Activated CD4-positive, alpha-beta T cell treated with anti-CD3 and anti-CD28 coated beads, Interleukin-2, amount 10 ng/mL, durations not matched to agents 7 days and 5 days (primary cell): ENCODE measurements around the gene TMEM247. TPM values are rescaled to one million over a fixed set of nuclear protein-coding genes. Genes with fewer than 3 reads are reported as not detected.
"Not testable (repeated sequence)": the region's sequence is repeated elsewhere in the genome, so short reads cannot be mapped to it uniquely, and the experiment has no call there.

Experiments
- CTCF ChIA-PET: fragments of 350-600 bp; sonication (Branson Sonifier 250); formaldehyde crosslinking; loops from one replicate; lab custom pipeline; 2021; ENCODE audit warnings: antibody characterized with exemption; lab: Charles Lee
- POLR2A ChIA-PET: fragments of 350-600 bp; sonication (Branson Sonifier 250); formaldehyde crosslinking; loops from one replicate; lab custom pipeline; 2021; ENCODE audit warnings: antibody characterized with exemption; lab: Charles Lee
- DNase-seq: peaks from one replicate; pipeline ENCODE4 v3.0.0-alpha.2; 2020
- H3K27ac Mint-ChIP-seq: one replicate; pipeline ENCODE4 v1.8.0; 2021; ENCODE audit warnings: mild to moderate bottlenecking, moderate library complexity, mixed read lengths
- H3K27me3 Mint-ChIP-seq: one replicate; pipeline ENCODE4 v1.8.0; 2021; ENCODE audit warnings: mixed read lengths
- H3K36me3 Mint-ChIP-seq: one replicate; pipeline ENCODE4 v1.8.0; 2021; ENCODE audit warnings: low read depth, mixed read lengths
- H3K4me1 Mint-ChIP-seq: one replicate; pipeline ENCODE4 v1.8.0; 2021; ENCODE audit warnings: mixed read lengths
- H3K4me3 Mint-ChIP-seq: one replicate; pipeline ENCODE4 v1.8.0; 2021; ENCODE audit warnings: mild to moderate bottlenecking, moderate library complexity, mixed read lengths
- H3K9me3 Mint-ChIP-seq: one replicate; pipeline ENCODE4 v1.8.0; 2021; ENCODE audit warnings: mixed read lengths
- total RNA-seq, 2 experiments: library from RNA; stranded (reverse); gene quantifications; one replicate each; pipeline ENCODE4 v1.2.3, GENCODE V29; 2021

TMEM247 gene
- total RNA-seq, 2 experiments from 2014 or later = not detected

GRCh38 chr2:46508312-46508711 is 28.9 kb downstream of the TMEM247 start:
- no peaks in the 10 kb centered on the region for H3K27me3 Mint-ChIP-seq
- ChIA-PET CTCF (interaction anchor here (0.6 to 1.1 kb wide), 2 partner anchors 11 to 519 kb away, joined by 3 read pairs; no protein-coding TSS in a partner anchor), POLR2A (no interaction called here)
- no peaks in the 10 kb centered on the region for H3K36me3 Mint-ChIP-seq
- no peaks in the 10 kb centered on the region for H3K9me3 Mint-ChIP-seq
- H3K4me3 Mint-ChIP-seq = no peak overlapping the region
- peaks cover 8% of the 10 kb centered on the region for H3K4me1 Mint-ChIP-seq
- H3K27ac Mint-ChIP-seq = no peak overlapping the region
- DNase-seq = no peak

DNA sequence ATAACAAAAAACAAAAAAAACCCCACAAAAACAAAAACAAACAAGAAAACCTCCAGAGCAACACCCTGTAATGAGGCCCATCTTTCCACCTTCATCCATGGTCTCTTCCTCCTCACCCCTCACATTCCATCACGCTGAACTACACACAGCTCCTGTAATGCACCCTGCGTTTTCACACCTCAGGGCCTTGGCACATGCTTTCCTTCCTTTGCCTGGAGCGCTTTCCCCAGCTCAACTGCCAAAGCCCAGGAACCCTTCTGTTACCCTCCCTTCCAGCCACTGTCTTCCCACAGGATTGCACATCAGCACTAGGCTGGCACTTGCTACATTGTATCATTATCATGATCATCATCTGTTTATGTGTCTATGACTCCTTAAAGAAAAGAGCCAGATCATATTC is 29.4 kb downstream of the TMEM247 start:
- H3K4me1 Mint-ChIP-seq = peaks cover 8% of the 10 kb centered on the region
- no peaks in the 10 kb centered on the region for H3K9me3 Mint-ChIP-seq
- ChIA-PET CTCF (interaction anchor here (1.1 kb wide), 1 partner anchor 11 kb away, joined by 3 read pairs; no protein-coding TSS in a partner anchor), POLR2A (no interaction called here)
- no peak overlapping the region for H3K27ac Mint-ChIP-seq
- no peaks in the 10 kb centered on the region for H3K36me3 Mint-ChIP-seq
- no peaks in the 10 kb centered on the region for H3K27me3 Mint-ChIP-seq
- DNase-seq = no peak
- no peak overlapping the region for H3K4me3 Mint-ChIP-seq

DNA sequence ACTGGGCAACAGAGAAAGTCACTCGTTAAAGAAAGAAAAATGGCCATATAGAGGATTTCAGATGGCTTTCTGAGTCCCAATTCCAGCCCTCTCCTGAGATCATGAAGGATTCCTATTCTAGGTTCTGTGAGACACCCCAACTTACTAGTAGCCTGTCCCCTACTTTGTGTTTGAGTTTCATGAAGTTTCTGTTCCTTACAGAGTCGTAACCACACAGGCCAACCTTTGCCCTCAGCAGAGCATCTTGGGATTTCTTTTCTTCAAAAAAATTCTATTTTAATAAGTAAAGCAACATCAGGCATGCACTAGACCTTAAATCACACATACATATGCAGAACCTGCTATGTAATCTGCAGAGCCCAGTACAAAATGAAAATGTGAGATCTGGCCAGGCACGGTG is 30.4 kb downstream of the TMEM247 start:
- Mint-ChIP-seq H3K4me3 (no peak overlapping the region), H3K4me1 (peaks cover 8% of the 10 kb centered on the region), H3K9me3 (peaks cover 6% of the 10 kb centered on the region), H3K27me3 (peaks cover 2% of the 10 kb centered on the region), H3K36me3 (peaks cover 4% of the 10 kb centered on the region), H3K27ac (no peak overlapping the region)
- DNase-seq = no peak
- CTCF ChIA-PET = no interaction called here
- POLR2A ChIA-PET = no interaction called here

GRCh38 chr2:46510598-46511177 is 31.3 kb downstream of the TMEM247 start:
- H3K27ac Mint-ChIP-seq = no peak overlapping the region
- CTCF ChIA-PET = interaction anchor here (0.6 to 1.0 kb wide), 3 partner anchors 16 to 1386 kb away, joined by 3 to 6 read pairs (median 3); no protein-coding TSS in a partner anchor

DNA sequence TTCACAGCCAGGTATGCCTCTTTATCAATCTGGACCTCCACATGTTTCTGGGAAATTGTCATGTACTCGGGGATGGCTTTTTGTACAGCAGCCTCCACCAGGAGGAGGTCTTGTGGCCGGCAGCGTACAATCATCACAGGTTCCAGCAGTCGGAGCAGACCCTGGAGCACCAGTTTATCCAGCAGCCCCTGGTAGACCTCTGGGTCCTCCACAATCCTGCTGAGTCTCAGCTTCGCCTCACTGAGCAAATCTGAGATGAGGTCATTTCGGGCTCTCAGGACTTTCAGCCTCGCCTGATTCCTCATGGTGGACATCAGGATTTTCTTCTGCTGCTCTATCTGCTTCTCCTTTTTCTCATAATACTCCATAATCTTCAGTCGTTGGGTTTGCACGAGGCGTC is 32.8 kb downstream of the TMEM247 start:
- Mint-ChIP-seq H3K27ac (no peak overlapping the region), H3K4me1 (peaks cover 7% of the 10 kb centered on the region), H3K4me3 (no peak overlapping the region), H3K9me3 (peaks cover 23% of the 10 kb centered on the region), H3K36me3 (peaks cover 13% of the 10 kb centered on the region), H3K27me3 (peaks cover 2% of the 10 kb centered on the region)
- ChIA-PET CTCF (no interaction called here), POLR2A (no interaction called here)
- no peak for DNase-seq

More at GRCh38 chr2:46510598-46511177, 31.3 kb downstream of the TMEM247 start:
- Mint-ChIP-seq H3K4me1 (peaks cover 8% of the 10 kb centered on the region), H3K36me3 (peaks cover 8% of the 10 kb centered on the region), H3K4me3 (no peak overlapping the region), H3K9me3 (peaks cover 12% of the 10 kb centered on the region), H3K27me3 (peaks cover 2% of the 10 kb centered on the region)
- POLR2A ChIA-PET = no interaction called here
- no peak for DNase-seq

GRCh38 chr2:46514738-46515137 is 35.4 kb downstream of the TMEM247 start:
- Mint-ChIP-seq H3K36me3 (peaks cover 13% of the 10 kb centered on the region), H3K27ac (no peak overlapping the region), H3K27me3 (peaks cover 2% of the 10 kb centered on the region), H3K4me1 (peaks cover 4% of the 10 kb centered on the region), H3K4me3 (no peak overlapping the region), H3K9me3 (peaks cover 27% of the 10 kb centered on the region)
- DNase-seq = no peak
- ChIA-PET CTCF (interaction anchor here (0.6 kb wide), 2 partner anchors 429 to 574 kb away, joined by 3 read pairs; no protein-coding TSS in a partner anchor), POLR2A (no interaction called here)

DNA sequence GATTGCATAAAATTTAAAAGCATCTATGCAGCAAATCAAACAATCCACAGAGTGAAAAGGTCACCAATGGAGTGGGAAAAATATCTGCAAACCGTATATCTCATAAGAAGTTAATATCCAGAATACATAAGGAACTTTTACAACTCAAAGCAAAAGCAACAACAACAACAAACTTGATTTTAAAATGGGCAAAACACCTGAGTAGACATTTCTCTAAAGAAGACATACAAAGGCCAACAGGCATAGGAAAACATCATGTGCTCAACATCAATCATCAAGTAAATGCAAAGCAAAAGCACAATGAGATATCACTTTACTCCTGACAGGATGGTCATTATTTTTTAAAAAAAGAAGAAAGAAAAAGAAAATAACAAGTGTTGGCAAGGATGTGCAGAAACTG is 38.1 kb downstream of the TMEM247 start:
- ChIA-PET CTCF (no interaction called here), POLR2A (no interaction called here)
- no peak for DNase-seq
- Mint-ChIP-seq H3K9me3 (peaks cover 27% of the 10 kb centered on the region), H3K36me3 (peaks cover 13% of the 10 kb centered on the region), H3K4me3 (no peak overlapping the region), H3K27ac (no peak overlapping the region), H3K4me1 (no peaks in the 10 kb centered on the region), H3K27me3 (peaks cover 2% of the 10 kb centered on the region)

- POLR2A ChIA-PET = no interaction called here
- Mint-ChIP-seq H3K27ac (no peak overlapping the region), H3K4me3 (no peak overlapping the region), H3K4me1 (no peaks in the 10 kb centered on the region), H3K36me3 (peaks cover 13% of the 10 kb centered on the region), H3K27me3 (peaks cover 2% of the 10 kb centered on the region), H3K9me3 (peaks cover 28% of the 10 kb centered on the region)
- no peak for DNase-seq
- CTCF ChIA-PET = interaction anchor here (1.1 kb wide), 1 partner anchor 10 kb away, joined by 3 read pairs; no protein-coding TSS in a partner anchor
These were observed 39.5 kb downstream of the TMEM247 start for GRCh38 chr2:46518861-46519260.

- ChIA-PET CTCF (interaction anchor here (1.1 kb wide), 1 partner anchor 11 kb away, joined by 3 read pairs; no protein-coding TSS in a partner anchor), POLR2A (no interaction called here)
- H3K9me3 Mint-ChIP-seq = peaks cover 32% of the 10 kb centered on the region
- no peak for DNase-seq
- no peak overlapping the region for H3K27ac Mint-ChIP-seq
- H3K36me3 Mint-ChIP-seq = peaks cover 13% of the 10 kb centered on the region
- peaks cover 2% of the 10 kb centered on the region for H3K27me3 Mint-ChIP-seq
- no peaks in the 10 kb centered on the region for H3K4me1 Mint-ChIP-seq
- H3K4me3 Mint-ChIP-seq = no peak overlapping the region
These were observed 39.9 kb downstream of the TMEM247 start for GRCh38 chr2:46519265-46519664.

DNA sequence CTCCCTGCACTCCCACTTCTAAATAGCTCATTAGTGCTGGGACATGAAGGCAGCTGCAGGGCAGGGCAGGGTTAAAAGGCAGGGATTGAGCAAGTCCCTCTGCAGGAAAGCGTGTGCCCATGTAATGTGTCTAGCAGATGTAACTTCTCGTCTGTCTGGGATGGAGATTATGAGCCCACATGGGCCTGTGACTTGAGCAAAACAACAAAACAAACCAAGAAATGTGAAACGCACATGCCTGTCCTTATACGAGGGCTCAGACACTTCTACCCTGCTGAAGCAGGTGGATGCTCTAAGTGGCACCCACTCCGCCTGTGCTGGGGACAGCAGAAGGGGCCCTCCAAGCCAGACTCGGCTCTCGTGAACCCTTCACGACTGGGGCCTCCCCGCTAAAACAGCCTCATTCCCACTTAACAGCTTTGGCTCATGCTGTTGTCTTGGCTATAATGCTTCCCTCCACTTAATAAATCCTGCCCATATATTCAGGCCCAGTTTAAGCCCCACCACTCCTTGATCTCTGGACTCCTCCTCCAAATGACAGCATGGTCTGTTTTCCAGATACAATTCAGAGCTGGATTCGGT is 40.9 kb downstream of the TMEM247 start:
- no peaks in the 10 kb centered on the region for H3K4me1 Mint-ChIP-seq
- no peak overlapping the region for H3K27ac Mint-ChIP-seq
- peaks cover 9% of the 10 kb centered on the region for H3K36me3 Mint-ChIP-seq
- ChIA-PET CTCF (interaction anchor here (1.1 kb wide), 1 partner anchor 12 kb away, joined by 3 read pairs; no protein-coding TSS in a partner anchor), POLR2A (no interaction called here)
- no peak for DNase-seq
- peaks cover 26% of the 10 kb centered on the region for H3K9me3 Mint-ChIP-seq
- no peaks in the 10 kb centered on the region for H3K27me3 Mint-ChIP-seq
- H3K4me3 Mint-ChIP-seq = no peak overlapping the region

DNA sequence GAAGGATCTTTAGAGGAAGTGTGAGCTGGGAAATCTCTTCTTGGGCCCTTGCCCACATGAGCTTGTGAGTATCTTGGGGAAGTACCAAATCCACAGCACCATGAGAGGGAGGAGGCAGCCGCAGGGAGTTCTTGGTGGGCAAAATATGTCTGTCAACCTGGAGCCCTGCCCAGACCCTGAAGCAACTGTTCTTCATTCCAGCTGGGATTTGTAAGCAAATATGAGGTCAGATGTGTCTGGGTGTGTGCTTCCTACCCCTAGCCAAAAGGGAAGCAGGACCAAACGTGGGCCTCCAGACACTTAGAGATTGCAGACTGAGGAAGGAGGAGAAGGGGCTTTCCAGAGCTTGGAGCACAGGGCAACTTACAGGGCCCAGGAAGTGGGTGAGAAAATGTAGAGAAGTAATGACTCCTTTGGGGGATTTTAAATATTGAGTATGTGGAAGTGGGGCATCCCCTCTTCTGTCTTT is 41.9 kb downstream of the TMEM247 start:
- no peak for DNase-seq
- H3K27ac Mint-ChIP-seq = no peak overlapping the region

DNA sequence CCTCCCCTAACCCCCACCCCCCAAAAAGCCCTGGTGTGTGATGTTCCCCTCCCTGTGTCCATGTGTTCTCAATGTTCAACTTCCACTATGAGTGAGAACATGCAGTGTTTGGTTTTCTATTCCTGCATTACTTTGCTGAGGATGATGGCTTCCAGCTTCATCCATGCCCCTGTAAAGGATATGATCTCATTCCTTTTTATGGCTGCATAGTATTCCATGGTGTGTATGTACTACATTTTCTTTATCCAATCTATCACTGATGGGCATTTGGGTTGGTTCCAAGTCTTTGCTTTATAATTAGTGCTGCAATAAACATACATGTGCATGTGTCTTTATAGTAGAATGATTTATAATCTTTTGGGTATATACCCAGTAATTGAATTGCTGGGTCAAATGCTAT is 43.0 kb downstream of the TMEM247 start:
- H3K27me3 Mint-ChIP-seq, CTCF ChIA-PET, DNase-seq, H3K4me1 Mint-ChIP-seq, H3K27ac Mint-ChIP-seq, POLR2A ChIA-PET, H3K36me3 Mint-ChIP-seq, H3K4me3 Mint-ChIP-seq: not testable (repeated sequence)
- peaks cover 12% of the 10 kb centered on the region for H3K9me3 Mint-ChIP-seq

More for the DNA sequence above, 41.9 kb downstream of the TMEM247 start:
- Mint-ChIP-seq H3K9me3 (peaks cover 16% of the 10 kb centered on the region), H3K36me3 (no peaks in the 10 kb centered on the region), H3K4me1 (no peaks in the 10 kb centered on the region), H3K27me3 (no peaks in the 10 kb centered on the region), H3K4me3 (no peak overlapping the region)
- ChIA-PET CTCF (no interaction called here), POLR2A (interaction anchor here (0.8 kb wide), 1 partner anchor 393 kb away, joined by 3 read pairs; no protein-coding TSS in a partner anchor)

DNA sequence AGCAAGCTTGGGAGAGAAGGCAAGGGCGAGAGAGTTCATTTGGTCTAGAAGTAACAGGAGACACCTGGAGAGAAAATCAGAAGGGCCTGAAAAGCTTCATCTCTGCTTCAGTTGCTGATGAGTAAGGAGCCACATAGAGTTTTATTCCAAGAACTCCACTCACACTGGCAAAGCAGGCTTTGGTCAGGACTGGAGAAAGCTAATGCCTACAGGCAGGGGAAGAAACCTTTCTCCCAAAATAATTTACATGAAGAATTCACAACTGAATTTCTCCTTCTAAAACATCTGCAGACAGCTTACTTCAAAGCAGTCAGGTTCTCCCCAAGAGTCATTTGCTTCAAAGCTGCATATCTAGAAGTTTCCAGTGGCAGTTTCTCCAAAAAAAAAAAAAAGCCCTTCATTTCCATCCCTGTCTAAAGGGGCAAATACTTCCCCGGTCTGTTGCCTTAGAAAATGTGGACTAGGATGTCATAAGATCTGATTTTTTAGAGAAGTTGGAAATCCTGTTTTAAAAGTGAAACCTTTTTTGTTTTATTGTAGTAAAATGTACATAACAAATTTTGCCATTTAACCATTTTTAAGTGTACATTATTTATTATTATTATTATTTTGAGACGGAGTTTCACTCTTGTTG is 46.3 kb downstream of the TMEM247 start:
- H3K4me3 Mint-ChIP-seq = no peak overlapping the region
- peaks cover 3% of the 10 kb centered on the region for H3K4me1 Mint-ChIP-seq
- CTCF ChIA-PET = no interaction called here
- H3K36me3 Mint-ChIP-seq = no peaks in the 10 kb centered on the region
- H3K27ac Mint-ChIP-seq = no peak overlapping the region
- no peaks in the 10 kb centered on the region for H3K27me3 Mint-ChIP-seq
- POLR2A ChIA-PET = no interaction called here
- DNase-seq = no peak
- peaks cover 11% of the 10 kb centered on the region for H3K9me3 Mint-ChIP-seq
